NCI-H2029 treated with DMSO at 0.1 percent for 48 hours (cell line): ENCODE results near the gene FOXB1.

Experiments
- DNase-seq: peaks from one replicate; lab custom pipeline; 2025; lab: John Stamatoyannopoulos, UW

The FOXB1 gene

GRCh38 chr15:59998950-59999611, 5.0 kb upstream of the FOXB1 start:
- DNase-seq = peak; percentile 17

- no peak for DNase-seq
Measured at GRCh38 chr15:59999612-60000112, 4.4 kb upstream of the FOXB1 start.

GRCh38 chr15:60000113-60000823, 3.8 kb upstream of the FOXB1 start:
- DNase-seq = peak; percentile 22

GRCh38 chr15:60000824-60001609, 3.1 kb upstream of the FOXB1 start:
- no peak for DNase-seq

GRCh38 chr15:60001610-60002527, 2.2 kb upstream of the FOXB1 start:
- DNase-seq = no peak

- no peak for DNase-seq
Measured at GRCh38 chr15:60002528-60003218, 1.4 kb upstream of the FOXB1 start.

GRCh38 chr15:60003243-60004008, 685 bp upstream of the FOXB1 start:
- no peak for DNase-seq

- no peak for DNase-seq
Measured at GRCh38 chr15:60004846-60005351, 788 bp downstream of the FOXB1 start.

- no peak for DNase-seq
Measured at GRCh38 chr15:60005352-60006202, 1.5 kb downstream of the FOXB1 start.

GRCh38 chr15:60006203-60006862, 2.2 kb downstream of the FOXB1 start:
- DNase-seq = no peak

- no peak for DNase-seq
Measured at GRCh38 chr15:60006873-60007272, 2.8 kb downstream of the FOXB1 start.

GRCh38 chr15:60009124-60009960, 5.2 kb downstream of the FOXB1 start:
- DNase-seq = peak; percentile 55

GRCh38 chr15:60009980-60010732, 6.0 kb downstream of the FOXB1 start:
- DNase-seq = no peak

GRCh38 chr15:60010858-60011257, 6.7 kb downstream of the FOXB1 start:
- no peak for DNase-seq

GRCh38 chr15:60012695-60013094, 8.6 kb downstream of the FOXB1 start:
- DNase-seq = no peak

- no peak for DNase-seq
Measured at GRCh38 chr15:60017538-60018520, 13.7 kb downstream of the FOXB1 start.
